Progenitor cell of endocrine pancreas (in vitro differentiated cells): ENCODE measurements around the gene TRIM17. TPM values are rescaled to one million over a fixed set of nuclear protein-coding genes. Genes with fewer than 3 reads are reported as not detected.

Source experiments
- DNase-seq: peaks from one replicate; pipeline ENCODE4 v3.0.0; 2021; ENCODE audit warnings: low spot score; ENCODE audit not compliant: unreplicated experiment
- H3K27ac Mint-ChIP-seq: 2 replicates; pipeline ENCODE4 v1.8.0; 2021; ENCODE audit warnings: mild to moderate bottlenecking, moderate library complexity, mixed read lengths
- H3K27me3 Mint-ChIP-seq: 2 replicates; pipeline ENCODE4 v1.8.0; 2021; ENCODE audit warnings: mixed read lengths
- H3K36me3 Mint-ChIP-seq: 2 replicates; pipeline ENCODE4 v1.8.0; 2022; ENCODE audit warnings: mixed read lengths; ENCODE audit not compliant: insufficient read depth
- H3K4me1 Mint-ChIP-seq: 2 replicates; pipeline ENCODE4 v1.8.0; 2021; ENCODE audit warnings: low read depth, mixed read lengths
- H3K4me3 Mint-ChIP-seq: 2 replicates; pipeline ENCODE4 v1.8.0; 2021; ENCODE audit warnings: low read depth, mild to moderate bottlenecking, moderate library complexity, mixed read lengths
- H3K9me3 Mint-ChIP-seq: 2 replicates; pipeline ENCODE4 v1.8.0; 2021; ENCODE audit warnings: low read depth, mixed read lengths
- microRNA-seq: library from miRNA; unstranded; fragments of <30 nt; microRNA quantifications from one replicate; pipeline ENCODE4 v1.1.0, GENCODE V29; 2020; ENCODE audit warnings: borderline number of aligned reads; ENCODE audit not compliant: unreplicated experiment
- total RNA-seq: library from RNA; stranded (reverse); gene quantifications from 2 replicates; pipeline ENCODE4 v1.2.1, GENCODE V29; 2021
- TF ChIP-seq, protein P1 (sequence below): fragments of 200-600 bp; sonication (generic); IDR thresholded peaks from one replicate; pipeline ENCODE4 v1.5.0; 2021; ENCODE audit warnings: antibody characterized with exemption, mild to moderate bottlenecking; ENCODE audit not compliant: unreplicated experiment

Gene TRIM17
- total RNA-seq, 1 donor from 2014 or later, result 20.8 TPM

DNA sequence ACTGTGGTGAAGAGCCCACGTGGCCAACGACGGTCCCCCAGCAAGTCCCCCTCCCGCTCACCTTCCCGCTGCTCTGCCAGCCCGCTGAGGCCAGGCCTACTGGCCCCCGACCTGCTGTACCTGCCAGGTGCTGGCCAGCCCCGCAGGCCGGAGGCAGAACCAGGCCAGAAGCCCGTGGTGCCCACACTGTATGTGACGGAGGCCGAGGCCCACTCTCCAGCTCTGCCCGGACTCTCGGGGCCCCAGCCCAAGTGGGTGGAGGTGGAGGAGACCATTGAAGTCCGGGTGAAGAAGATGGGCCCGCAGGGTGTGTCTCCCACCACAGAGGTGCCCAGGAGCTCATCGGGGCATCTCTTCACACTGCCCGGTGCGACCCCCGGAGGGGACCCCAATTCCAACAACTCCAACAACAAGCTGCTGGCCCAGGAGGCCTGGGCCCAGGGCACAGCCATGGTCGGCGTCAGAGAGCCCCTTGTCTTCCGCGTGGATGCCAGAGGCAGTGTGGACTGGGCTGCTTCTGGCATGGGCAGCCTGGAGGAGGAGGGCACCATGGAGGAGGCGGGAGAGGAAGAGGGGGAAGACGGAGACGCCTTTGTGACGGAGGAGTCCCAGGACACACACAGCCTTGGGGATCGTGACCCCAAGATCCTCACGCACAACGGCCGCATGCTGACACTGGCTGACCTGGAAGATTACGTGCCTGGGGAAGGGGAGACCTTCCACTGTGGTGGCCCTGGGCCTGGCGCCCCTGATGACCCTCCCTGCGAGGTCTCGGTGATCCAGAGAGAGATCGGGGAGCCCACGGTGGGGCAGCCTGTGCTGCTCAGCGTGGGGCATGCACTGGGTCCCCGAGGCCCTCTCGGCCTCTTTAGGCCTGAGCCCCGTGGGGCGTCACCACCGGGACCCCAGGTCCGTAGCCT lies 56.8 kb downstream of the TRIM17 start:
- H3K4me3 Mint-ChIP-seq, result no peak overlapping the region
- no peaks in the 10 kb centered on the region for H3K27me3 Mint-ChIP-seq
- DNase-seq, result no peak
- H3K27ac Mint-ChIP-seq, result no peak overlapping the region
- no peaks in the 10 kb centered on the region for H3K36me3 Mint-ChIP-seq
- H3K4me1 Mint-ChIP-seq, result no peaks in the 10 kb centered on the region
- no peaks in the 10 kb centered on the region for H3K9me3 Mint-ChIP-seq
- TF ChIP-seq, protein P1, sequence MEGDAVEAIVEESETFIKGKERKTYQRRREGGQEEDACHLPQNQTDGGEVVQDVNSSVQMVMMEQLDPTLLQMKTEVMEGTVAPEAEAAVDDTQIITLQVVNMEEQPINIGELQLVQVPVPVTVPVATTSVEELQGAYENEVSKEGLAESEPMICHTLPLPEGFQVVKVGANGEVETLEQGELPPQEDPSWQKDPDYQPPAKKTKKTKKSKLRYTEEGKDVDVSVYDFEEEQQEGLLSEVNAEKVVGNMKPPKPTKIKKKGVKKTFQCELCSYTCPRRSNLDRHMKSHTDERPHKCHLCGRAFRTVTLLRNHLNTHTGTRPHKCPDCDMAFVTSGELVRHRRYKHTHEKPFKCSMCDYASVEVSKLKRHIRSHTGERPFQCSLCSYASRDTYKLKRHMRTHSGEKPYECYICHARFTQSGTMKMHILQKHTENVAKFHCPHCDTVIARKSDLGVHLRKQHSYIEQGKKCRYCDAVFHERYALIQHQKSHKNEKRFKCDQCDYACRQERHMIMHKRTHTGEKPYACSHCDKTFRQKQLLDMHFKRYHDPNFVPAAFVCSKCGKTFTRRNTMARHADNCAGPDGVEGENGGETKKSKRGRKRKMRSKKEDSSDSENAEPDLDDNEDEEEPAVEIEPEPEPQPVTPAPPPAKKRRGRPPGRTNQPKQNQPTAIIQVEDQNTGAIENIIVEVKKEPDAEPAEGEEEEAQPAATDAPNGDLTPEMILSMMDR, result no peak

DNA sequence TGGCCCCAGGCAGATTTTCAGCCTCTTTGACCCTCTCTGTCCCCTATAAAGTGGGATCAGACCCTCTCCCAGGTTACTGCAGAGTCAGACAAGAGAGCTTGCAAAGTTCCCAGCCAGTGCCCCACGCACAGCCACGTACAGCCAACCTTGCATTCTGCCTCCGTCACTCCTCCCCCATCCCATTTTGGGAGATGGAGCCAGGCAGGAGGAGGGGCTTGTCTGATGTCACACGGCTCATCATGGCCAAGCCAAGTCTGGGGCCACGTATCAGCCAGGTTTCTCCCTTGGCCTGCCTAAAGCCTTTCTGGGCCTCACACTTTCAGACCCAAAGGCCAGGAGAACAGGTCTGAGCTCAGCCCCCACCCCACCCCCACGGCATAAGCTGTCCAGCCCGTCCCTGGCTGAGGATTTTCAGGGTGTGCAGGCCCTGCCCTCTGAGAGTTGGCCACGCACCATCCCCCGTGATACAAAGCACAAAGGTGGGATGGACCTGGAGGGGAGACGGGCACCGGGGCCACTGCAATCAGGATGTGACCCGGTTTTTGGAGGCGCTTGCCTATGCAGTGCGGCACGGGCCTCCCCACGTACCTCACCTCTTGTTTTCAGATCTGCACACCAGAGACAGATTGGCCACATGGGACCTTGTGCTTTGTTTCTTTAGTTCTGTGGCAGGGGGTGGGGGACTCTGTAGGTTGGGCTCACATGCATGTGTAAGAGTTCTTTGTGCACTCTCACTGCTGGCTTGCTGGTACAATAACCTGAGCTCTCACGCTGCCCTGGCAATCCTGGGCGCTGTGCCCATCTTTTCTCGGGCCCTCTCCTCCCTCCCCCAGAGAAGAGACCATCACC lies 57.7 kb downstream of the TRIM17 start:
- no peaks in the 10 kb centered on the region for H3K27me3 Mint-ChIP-seq
- TF ChIP-seq, protein P1, result no peak
- H3K36me3 Mint-ChIP-seq, result no peaks in the 10 kb centered on the region
- no peaks in the 10 kb centered on the region for H3K9me3 Mint-ChIP-seq
- DNase-seq, result no peak
- no peak overlapping the region for H3K4me3 Mint-ChIP-seq
- no peak overlapping the region for H3K27ac Mint-ChIP-seq
- H3K4me1 Mint-ChIP-seq, result no peaks in the 10 kb centered on the region

DNA sequence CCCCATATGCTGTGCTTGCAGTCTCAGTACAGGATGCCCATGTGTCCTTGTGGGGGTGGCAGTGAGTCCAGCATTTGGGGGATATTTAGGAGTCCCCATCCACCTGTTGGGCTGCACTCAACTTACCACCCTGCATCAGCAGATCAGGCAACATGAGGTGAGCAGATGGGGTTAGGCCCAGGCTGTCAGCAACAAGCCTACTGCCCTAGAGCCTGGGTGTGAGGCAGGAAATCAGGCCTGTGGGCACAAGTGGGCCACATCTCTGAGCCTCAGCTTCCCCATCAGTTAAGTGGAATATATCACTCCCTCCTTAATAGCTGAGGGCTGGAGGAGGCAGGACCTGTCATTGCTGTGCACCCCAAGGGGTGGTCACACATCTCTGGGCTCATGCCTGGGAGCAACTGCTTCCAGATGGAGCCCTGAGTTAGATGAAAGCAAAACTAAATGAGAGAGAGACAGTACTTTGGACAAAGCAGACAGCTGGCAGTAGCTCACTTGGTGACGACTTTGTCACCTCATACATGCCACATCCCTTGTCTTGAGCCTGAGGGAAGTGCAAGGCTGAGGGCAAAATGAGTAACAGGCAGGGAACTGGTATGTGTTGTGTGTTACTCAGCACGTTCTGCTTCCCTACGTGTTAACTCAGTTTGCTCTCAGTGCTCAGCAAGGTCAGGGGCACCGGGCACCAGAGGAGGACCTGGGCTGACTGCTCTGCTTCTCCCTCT lies 58.5 kb downstream of the TRIM17 start:
- Mint-ChIP-seq H3K9me3 (no peaks in the 10 kb centered on the region), H3K4me3 (no peak overlapping the region), H3K27ac (no peak overlapping the region), H3K36me3 (no peaks in the 10 kb centered on the region), H3K4me1 (no peaks in the 10 kb centered on the region), H3K27me3 (no peaks in the 10 kb centered on the region)
- TF ChIP-seq, protein P1, result no peak
- DNase-seq, result no peak

Small RNA genes within 50 kb of the gene (microRNA-seq; reads per million reads assigned to microRNA genes)
- gene MIR4666A, result not detected
- not detected for gene MIR6742

Other genes starting within 250 kb of the TRIM17 start
- gene OBSCN, start 208.8 kb downstream of the TRIM17 start, total RNA-seq, result 57.3 and 57.5 TPM in 2 replicates
- 41.1 and 42.4 TPM in 2 replicates for gene TRIM11, start 10.0 kb downstream of the TRIM17 start, total RNA-seq
- gene RNF187, start 70.5 kb upstream of the TRIM17 start, total RNA-seq, result 94.8 and 98.6 TPM in 2 replicates